Prostate gland (tissue), 2 donors: Measurements from ENCODE around the gene ACY1.
A peak's percentile ranks its signal among the peaks of the same experiment; 100 is the strongest.

Experiments
- POLR2AphosphoS5 ChIP-seq: sonication (generic); formaldehyde crosslinking; IDR thresholded peaks from one replicate; pipeline ENCODE4 v1.6.1; 2017; ENCODE audit warnings: antibody characterized with exemption
- TF ChIP-seq, protein P1 (sequence below), 4 experiments: fragments of 200-600 bp in 2 of 4; fragments of 450-650 bp in 2 of 4; sonication (generic) in 2 of 4; IDR thresholded peaks; 1 replicate in 3 of 4; 2 replicates in 1 of 4; pipeline ENCODE4 v1.5.1; 2016 to 2019; ENCODE audit warnings: antibody characterized with exemption in 4 of 4, mild to moderate bottlenecking in 2 of 4, moderate library complexity in 2 of 4

DNA sequence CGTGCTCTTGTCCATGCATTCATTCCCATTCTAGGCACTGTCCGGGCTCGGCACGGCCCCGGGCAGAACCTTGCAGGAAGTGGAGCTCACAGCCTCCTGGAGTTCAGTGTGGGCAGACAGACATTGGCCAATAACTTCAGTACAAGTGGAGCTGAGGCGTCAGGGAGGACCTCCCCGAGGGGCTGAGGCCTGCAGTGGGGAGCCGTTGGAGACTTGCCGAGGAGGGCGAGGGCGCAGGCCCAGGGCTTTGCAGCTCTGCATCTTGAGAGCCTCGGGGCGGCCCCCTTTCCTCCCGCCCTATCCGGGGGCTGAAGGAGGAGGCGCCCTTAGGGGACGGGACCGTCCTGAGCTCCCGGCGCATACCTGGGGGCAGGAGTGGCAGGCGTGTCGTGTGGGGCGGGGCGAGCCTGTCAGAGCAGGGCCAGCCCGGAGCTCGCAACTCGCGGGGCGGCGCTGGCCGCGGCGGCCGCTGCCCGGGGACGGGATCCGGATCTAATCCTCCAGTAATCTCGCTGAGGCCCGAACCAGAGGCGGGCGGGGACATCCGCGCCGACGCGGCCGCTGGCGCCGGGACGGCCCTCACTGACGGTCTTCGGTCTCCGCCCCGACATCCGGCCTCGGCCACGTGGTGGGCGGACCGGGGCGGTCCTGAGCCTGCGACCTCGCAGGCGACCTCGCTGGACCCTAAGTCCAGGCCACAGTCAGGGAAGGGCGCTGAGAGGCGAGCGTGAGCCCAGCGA is at the start of gene ACY1:
- TF ChIP-seq, protein P1, sequence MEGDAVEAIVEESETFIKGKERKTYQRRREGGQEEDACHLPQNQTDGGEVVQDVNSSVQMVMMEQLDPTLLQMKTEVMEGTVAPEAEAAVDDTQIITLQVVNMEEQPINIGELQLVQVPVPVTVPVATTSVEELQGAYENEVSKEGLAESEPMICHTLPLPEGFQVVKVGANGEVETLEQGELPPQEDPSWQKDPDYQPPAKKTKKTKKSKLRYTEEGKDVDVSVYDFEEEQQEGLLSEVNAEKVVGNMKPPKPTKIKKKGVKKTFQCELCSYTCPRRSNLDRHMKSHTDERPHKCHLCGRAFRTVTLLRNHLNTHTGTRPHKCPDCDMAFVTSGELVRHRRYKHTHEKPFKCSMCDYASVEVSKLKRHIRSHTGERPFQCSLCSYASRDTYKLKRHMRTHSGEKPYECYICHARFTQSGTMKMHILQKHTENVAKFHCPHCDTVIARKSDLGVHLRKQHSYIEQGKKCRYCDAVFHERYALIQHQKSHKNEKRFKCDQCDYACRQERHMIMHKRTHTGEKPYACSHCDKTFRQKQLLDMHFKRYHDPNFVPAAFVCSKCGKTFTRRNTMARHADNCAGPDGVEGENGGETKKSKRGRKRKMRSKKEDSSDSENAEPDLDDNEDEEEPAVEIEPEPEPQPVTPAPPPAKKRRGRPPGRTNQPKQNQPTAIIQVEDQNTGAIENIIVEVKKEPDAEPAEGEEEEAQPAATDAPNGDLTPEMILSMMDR (IDR thresholded peaks at IDR 0.05): peak in 1 of 4 experiments; percentile 1
- peak; percentile 63 for TF ChIP-seq POLR2AphosphoS5
